WTC11 (cell line): ENCODE results near the gene ACER1. TPM values are rescaled to one million over a fixed set of nuclear protein-coding genes. Genes with fewer than 3 reads are reported as not detected.

ENCODE experiments used
- ATAC-seq: fragments of 200-7000 bp; cut with Tn5 transposase; 2 replicates; pipeline ENCODE4 v1.10.0; 2021; ENCODE audit warnings: mild to moderate bottlenecking, moderate library complexity
- CTCF ChIA-PET: fragments of 300-600 bp; sonication (Branson Sonifier 250); formaldehyde crosslinking; loops from one replicate; lab custom pipeline; 2021; ENCODE audit warnings: antibody characterized with exemption; lab: Charles Lee
- POLR2A ChIA-PET: fragments of 350-600 bp; sonication (Branson Sonifier 250); formaldehyde crosslinking; loops from one replicate; lab custom pipeline; 2021; ENCODE audit warnings: antibody characterized with exemption; lab: Charles Lee
- DNase-seq: peaks from one replicate; pipeline ENCODE4 v3.0.0; 2021; ENCODE audit warnings: low spot score
- H3K27ac Mint-ChIP-seq: 2 replicates; pipeline ENCODE4 v1.8.0; 2021; ENCODE audit warnings: mixed read lengths
- H3K27me3 Mint-ChIP-seq: 2 replicates; pipeline ENCODE4 v1.8.0; 2021; ENCODE audit warnings: low read depth, mild to moderate bottlenecking, moderate library complexity, mixed read lengths
- H3K36me3 Mint-ChIP-seq: 2 replicates; pipeline ENCODE4 v1.8.0; 2021; ENCODE audit warnings: mixed read lengths
- H3K4me1 Mint-ChIP-seq: 2 replicates; pipeline ENCODE4 v1.8.0; 2022; ENCODE audit warnings: mixed read lengths
- H3K4me3 Mint-ChIP-seq: 2 replicates; pipeline ENCODE4 v1.8.0; 2021; ENCODE audit warnings: mild to moderate bottlenecking, moderate library complexity, mixed read lengths
- H3K9me3 Mint-ChIP-seq: 2 replicates; pipeline ENCODE4 v1.8.0; 2021; ENCODE audit warnings: mixed read lengths
- CREB1 ChIP-seq: sonication (generic); formaldehyde crosslinking; IDR thresholded peaks from 2 replicates; pipeline ENCODE4 v1.8.0; 2023; ENCODE audit warnings: mild to moderate bottlenecking, missing genetic modification reagents
- ELF4 ChIP-seq: sonication (generic); formaldehyde crosslinking; IDR thresholded peaks from 2 replicates; pipeline ENCODE4 v1.8.1; 2022; ENCODE audit warnings: low read depth, mild to moderate bottlenecking, moderate library complexity, missing genetic modification reagents
- FOXJ3 ChIP-seq: sonication (generic); formaldehyde crosslinking; IDR thresholded peaks from 2 replicates; pipeline ENCODE4 v1.9.0; 2021; ENCODE audit warnings: missing genetic modification reagents, mild to moderate bottlenecking, borderline replicate concordance
- FOXK1 ChIP-seq: sonication (generic); formaldehyde crosslinking; IDR thresholded peaks from 2 replicates; pipeline ENCODE4 v1.8.0; 2022; ENCODE audit warnings: mild to moderate bottlenecking, moderate library complexity, missing genetic modification reagents
- GABPB1 ChIP-seq: sonication (generic); formaldehyde crosslinking; IDR thresholded peaks from 2 replicates; pipeline ENCODE4 v1.8.1; 2023; ENCODE audit warnings: mild to moderate bottlenecking, missing genetic modification reagents
- IRF2 ChIP-seq: sonication (generic); formaldehyde crosslinking; IDR thresholded peaks from 2 replicates; pipeline ENCODE4 v1.8.0; 2022; ENCODE audit warnings: low read depth, missing genetic modification reagents, borderline replicate concordance
- MYBL2 ChIP-seq: sonication (generic); formaldehyde crosslinking; IDR thresholded peaks from 2 replicates; pipeline ENCODE4 v1.8.1; 2023; ENCODE audit warnings: mild to moderate bottlenecking, moderate library complexity, missing genetic modification reagents
- NFE2L1 ChIP-seq: sonication (generic); formaldehyde crosslinking; IDR thresholded peaks from 2 replicates; pipeline ENCODE4 v1.8.1; 2023; ENCODE audit warnings: missing genetic modification reagents
- SOX15 ChIP-seq: fragments of 250-450 bp; sonication (Bioruptor Pico); IDR thresholded peaks from 2 replicates; pipeline ENCODE4 v1.9.0; 2021; ENCODE audit warnings: mild to moderate bottlenecking
- total RNA-seq: library from RNA; stranded (reverse); gene quantifications from 3 replicates; pipeline ENCODE4 v1.2.3, GENCODE V29; 2021
- TF ChIP-seq, protein P1 (sequence below): sonication (generic); formaldehyde crosslinking; IDR thresholded peaks from 2 replicates; pipeline ENCODE4 v1.8.0; 2023; ENCODE audit warnings: mild to moderate bottlenecking, missing genetic modification reagents
- TF ChIP-seq, protein P2 (sequence below): sonication (generic); formaldehyde crosslinking; IDR thresholded peaks from 2 replicates; pipeline ENCODE4 v1.8.1; 2022; ENCODE audit warnings: low read depth, mild to moderate bottlenecking, moderate library complexity, missing genetic modification reagents, borderline replicate concordance
- TF ChIP-seq, protein P3 (sequence below): fragments of 250-450 bp; sonication (Bioruptor Pico); IDR thresholded peaks from 2 replicates; pipeline ENCODE4 v1.9.0; 2021; ENCODE audit warnings: mild to moderate bottlenecking
- TF ChIP-seq, protein P4 (sequence below): sonication (generic); formaldehyde crosslinking; IDR thresholded peaks from 2 replicates; pipeline ENCODE4 v1.8.1; 2022; ENCODE audit warnings: mild to moderate bottlenecking, moderate library complexity, missing genetic modification reagents
- TF ChIP-seq, protein P5 (sequence below): fragments of 250-450 bp; sonication (Bioruptor Pico); IDR thresholded peaks from 2 replicates; pipeline ENCODE4 v1.9.0; 2021; ENCODE audit warnings: mild to moderate bottlenecking
- TF ChIP-seq, protein P6 (sequence below): fragments of 200-600 bp; IDR thresholded peaks from 2 replicates; pipeline ENCODE4 v1.8.0; 2022; ENCODE audit warnings: antibody characterized with exemption
- TF ChIP-seq, protein P7 (sequence below): sonication (generic); formaldehyde crosslinking; conservative IDR thresholded peaks from 2 replicates; pipeline ENCODE4 v1.8.1; 2023; ENCODE audit warnings: mild to moderate bottlenecking, low read depth, missing genetic modification reagents, moderate library complexity
- TF ChIP-seq, protein P8 (sequence below): sonication (generic); formaldehyde crosslinking; IDR thresholded peaks from 2 replicates; pipeline ENCODE4 v1.8.1; 2023; ENCODE audit warnings: mild to moderate bottlenecking, moderate library complexity, missing genetic modification reagents

The ACER1 gene
- total RNA-seq, 1 experiment from 2014 or later = not detected

DNA sequence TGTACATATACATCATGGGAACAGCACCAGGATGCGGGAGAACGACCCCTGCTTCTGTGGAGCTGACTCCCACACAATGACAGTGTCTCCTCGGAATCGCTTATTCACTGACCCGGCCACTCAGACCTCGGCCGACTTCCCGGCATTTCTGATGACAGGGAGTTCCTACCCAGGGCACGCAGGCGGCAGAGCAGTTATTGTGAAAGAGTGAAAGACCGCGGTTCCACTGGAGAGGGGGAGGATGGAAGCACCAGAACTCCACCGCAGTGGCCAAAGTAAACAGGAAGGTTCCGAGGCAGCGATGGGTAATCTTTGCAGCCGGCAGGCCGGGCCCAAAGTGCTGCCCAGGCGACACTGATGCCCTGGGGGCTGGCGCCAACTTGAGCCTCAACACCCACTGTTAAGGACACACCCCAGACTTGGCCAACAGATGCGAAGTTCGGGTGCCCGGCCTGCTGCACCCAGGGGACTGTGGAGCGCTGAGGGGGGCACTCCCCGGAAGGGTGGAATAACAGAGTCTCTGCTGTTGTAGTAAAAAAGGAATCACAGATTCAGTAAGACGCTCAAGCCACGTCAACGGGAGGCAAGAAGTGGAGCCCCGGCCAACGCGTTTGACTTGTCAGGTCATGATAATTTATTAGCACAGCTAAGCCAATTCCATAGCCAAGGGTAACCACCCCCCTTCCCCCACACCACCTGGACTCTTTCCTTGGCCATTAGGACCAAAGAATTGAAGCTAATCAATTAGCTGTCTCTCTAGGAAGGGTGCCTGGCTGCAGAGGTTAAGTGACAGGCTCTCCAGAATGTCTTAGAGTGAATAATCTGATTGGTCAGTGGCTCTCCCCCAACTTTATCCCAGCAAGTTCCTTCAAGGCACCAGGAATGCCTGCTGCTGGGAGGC lies 59.5 kb downstream of the ACER1 start:
- no peak for ATAC-seq
- Mint-ChIP-seq H3K9me3 (no peaks in the 10 kb centered on the region), H3K4me3 (no peak overlapping the region), H3K27ac (peak overlapping the region; percentile 91), H3K36me3 (peaks cover 15% of the 10 kb centered on the region), H3K27me3 (no peaks in the 10 kb centered on the region), H3K4me1 (peaks cover 77% of the 10 kb centered on the region)
- POLR2A ChIA-PET = no interaction called here
- CTCF ChIA-PET = interaction anchor here (0.8 to 1.7 kb wide), 3 partner anchors 13 to 98 kb away, joined by 3 to 7 read pairs (median 3); partner anchors contain the start of gene ALKBH7
- no peak for DNase-seq
- TF ChIP-seq, protein P1, sequence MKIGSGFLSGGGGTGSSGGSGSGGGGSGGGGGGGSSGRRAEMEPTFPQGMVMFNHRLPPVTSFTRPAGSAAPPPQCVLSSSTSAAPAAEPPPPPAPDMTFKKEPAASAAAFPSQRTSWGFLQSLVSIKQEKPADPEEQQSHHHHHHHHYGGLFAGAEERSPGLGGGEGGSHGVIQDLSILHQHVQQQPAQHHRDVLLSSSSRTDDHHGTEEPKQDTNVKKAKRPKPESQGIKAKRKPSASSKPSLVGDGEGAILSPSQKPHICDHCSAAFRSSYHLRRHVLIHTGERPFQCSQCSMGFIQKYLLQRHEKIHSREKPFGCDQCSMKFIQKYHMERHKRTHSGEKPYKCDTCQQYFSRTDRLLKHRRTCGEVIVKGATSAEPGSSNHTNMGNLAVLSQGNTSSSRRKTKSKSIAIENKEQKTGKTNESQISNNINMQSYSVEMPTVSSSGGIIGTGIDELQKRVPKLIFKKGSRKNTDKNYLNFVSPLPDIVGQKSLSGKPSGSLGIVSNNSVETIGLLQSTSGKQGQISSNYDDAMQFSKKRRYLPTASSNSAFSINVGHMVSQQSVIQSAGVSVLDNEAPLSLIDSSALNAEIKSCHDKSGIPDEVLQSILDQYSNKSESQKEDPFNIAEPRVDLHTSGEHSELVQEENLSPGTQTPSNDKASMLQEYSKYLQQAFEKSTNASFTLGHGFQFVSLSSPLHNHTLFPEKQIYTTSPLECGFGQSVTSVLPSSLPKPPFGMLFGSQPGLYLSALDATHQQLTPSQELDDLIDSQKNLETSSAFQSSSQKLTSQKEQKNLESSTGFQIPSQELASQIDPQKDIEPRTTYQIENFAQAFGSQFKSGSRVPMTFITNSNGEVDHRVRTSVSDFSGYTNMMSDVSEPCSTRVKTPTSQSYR = no peak
- no peak for TF ChIP-seq IRF2 (CRISPR knock-in tag)
- TF ChIP-seq, protein P2, sequence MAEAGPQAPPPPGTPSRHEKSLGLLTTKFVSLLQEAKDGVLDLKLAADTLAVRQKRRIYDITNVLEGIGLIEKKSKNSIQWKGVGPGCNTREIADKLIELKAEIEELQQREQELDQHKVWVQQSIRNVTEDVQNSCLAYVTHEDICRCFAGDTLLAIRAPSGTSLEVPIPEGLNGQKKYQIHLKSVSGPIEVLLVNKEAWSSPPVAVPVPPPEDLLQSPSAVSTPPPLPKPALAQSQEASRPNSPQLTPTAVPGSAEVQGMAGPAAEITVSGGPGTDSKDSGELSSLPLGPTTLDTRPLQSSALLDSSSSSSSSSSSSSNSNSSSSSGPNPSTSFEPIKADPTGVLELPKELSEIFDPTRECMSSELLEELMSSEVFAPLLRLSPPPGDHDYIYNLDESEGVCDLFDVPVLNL (CRISPR knock-in tag) = no peak
- TF ChIP-seq GABPB1 (CRISPR knock-in tag) = peak; percentile 34; the same call in 1 of the 2 replicates

DNA sequence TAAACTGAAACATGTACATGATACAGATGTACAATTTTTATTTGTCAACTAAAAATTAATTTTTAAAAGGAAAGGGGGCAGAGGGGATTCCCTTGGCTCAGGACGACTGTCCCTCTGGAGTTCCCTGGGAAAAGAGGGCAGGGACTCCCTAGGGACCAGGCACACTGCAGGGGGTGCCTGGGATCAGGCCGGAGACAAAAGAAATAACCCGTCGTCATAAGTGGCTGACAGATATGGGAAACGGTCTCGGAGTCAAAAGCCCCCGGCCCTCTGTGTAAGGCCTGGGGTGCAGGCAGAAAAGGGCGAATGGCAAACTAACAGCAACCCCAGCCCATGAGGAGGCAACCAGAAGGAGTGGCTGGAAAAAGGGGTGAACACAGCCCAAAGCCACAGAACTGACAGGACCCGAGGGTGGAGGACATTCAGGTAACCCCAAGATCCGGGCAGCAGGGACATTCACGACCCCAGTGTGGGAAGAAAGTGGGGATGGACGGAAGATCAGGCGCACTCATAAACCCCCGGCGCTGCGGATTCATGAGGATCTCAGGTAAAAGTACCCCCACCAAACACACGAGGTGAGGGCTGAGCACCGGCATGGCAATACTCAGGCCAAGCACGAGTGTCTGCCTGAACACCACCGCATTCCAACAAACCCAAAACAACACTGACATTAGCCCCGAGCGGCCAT lies 60.4 kb downstream of the ACER1 start:
- peaks cover 21% of the 10 kb centered on the region for H3K36me3 Mint-ChIP-seq
- H3K9me3 Mint-ChIP-seq = no peaks in the 10 kb centered on the region
- CTCF ChIA-PET = interaction anchor here (1.0 to 3.8 kb wide), 3 partner anchors 12 to 286 kb away, joined by 3 to 39 read pairs (median 36); no protein-coding TSS in a partner anchor
- H3K4me1 Mint-ChIP-seq = peaks cover 68% of the 10 kb centered on the region
- peak overlapping the region; percentile 98 for H3K27ac Mint-ChIP-seq
- DNase-seq (no peak), ATAC-seq (no peak)
- peak overlapping the region; percentile 19 for H3K4me3 Mint-ChIP-seq
- POLR2A ChIA-PET = no interaction called here
- no peaks in the 10 kb centered on the region for H3K27me3 Mint-ChIP-seq
- no peak for TF ChIP-seq NFE2L1 (CRISPR knock-in tag)
- no peak for TF ChIP-seq FOXJ3
- TF ChIP-seq, protein P3, sequence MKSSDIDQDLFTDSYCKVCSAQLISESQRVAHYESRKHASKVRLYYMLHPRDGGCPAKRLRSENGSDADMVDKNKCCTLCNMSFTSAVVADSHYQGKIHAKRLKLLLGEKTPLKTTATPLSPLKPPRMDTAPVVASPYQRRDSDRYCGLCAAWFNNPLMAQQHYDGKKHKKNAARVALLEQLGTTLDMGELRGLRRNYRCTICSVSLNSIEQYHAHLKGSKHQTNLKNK (CRISPR knock-in tag) = no peak
- no peak for TF ChIP-seq SOX15 (CRISPR knock-in tag)
- TF ChIP-seq, protein P4, sequence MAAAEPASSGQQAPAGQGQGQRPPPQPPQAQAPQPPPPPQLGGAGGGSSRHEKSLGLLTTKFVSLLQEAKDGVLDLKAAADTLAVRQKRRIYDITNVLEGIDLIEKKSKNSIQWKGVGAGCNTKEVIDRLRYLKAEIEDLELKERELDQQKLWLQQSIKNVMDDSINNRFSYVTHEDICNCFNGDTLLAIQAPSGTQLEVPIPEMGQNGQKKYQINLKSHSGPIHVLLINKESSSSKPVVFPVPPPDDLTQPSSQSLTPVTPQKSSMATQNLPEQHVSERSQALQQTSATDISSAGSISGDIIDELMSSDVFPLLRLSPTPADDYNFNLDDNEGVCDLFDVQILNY (CRISPR knock-in tag) = no peak
- no peak for TF ChIP-seq FOXK1 (CRISPR knock-in tag)
- no peak for TF ChIP-seq CREB1 (CRISPR knock-in tag)
- TF ChIP-seq, protein P5, sequence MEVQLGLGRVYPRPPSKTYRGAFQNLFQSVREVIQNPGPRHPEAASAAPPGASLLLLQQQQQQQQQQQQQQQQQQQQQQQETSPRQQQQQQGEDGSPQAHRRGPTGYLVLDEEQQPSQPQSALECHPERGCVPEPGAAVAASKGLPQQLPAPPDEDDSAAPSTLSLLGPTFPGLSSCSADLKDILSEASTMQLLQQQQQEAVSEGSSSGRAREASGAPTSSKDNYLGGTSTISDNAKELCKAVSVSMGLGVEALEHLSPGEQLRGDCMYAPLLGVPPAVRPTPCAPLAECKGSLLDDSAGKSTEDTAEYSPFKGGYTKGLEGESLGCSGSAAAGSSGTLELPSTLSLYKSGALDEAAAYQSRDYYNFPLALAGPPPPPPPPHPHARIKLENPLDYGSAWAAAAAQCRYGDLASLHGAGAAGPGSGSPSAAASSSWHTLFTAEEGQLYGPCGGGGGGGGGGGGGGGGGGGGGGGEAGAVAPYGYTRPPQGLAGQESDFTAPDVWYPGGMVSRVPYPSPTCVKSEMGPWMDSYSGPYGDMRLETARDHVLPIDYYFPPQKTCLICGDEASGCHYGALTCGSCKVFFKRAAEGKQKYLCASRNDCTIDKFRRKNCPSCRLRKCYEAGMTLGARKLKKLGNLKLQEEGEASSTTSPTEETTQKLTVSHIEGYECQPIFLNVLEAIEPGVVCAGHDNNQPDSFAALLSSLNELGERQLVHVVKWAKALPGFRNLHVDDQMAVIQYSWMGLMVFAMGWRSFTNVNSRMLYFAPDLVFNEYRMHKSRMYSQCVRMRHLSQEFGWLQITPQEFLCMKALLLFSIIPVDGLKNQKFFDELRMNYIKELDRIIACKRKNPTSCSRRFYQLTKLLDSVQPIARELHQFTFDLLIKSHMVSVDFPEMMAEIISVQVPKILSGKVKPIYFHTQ (CRISPR knock-in tag) = no peak
- TF ChIP-seq, protein P6, sequence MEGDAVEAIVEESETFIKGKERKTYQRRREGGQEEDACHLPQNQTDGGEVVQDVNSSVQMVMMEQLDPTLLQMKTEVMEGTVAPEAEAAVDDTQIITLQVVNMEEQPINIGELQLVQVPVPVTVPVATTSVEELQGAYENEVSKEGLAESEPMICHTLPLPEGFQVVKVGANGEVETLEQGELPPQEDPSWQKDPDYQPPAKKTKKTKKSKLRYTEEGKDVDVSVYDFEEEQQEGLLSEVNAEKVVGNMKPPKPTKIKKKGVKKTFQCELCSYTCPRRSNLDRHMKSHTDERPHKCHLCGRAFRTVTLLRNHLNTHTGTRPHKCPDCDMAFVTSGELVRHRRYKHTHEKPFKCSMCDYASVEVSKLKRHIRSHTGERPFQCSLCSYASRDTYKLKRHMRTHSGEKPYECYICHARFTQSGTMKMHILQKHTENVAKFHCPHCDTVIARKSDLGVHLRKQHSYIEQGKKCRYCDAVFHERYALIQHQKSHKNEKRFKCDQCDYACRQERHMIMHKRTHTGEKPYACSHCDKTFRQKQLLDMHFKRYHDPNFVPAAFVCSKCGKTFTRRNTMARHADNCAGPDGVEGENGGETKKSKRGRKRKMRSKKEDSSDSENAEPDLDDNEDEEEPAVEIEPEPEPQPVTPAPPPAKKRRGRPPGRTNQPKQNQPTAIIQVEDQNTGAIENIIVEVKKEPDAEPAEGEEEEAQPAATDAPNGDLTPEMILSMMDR = no peak
- TF ChIP-seq, protein P7, sequence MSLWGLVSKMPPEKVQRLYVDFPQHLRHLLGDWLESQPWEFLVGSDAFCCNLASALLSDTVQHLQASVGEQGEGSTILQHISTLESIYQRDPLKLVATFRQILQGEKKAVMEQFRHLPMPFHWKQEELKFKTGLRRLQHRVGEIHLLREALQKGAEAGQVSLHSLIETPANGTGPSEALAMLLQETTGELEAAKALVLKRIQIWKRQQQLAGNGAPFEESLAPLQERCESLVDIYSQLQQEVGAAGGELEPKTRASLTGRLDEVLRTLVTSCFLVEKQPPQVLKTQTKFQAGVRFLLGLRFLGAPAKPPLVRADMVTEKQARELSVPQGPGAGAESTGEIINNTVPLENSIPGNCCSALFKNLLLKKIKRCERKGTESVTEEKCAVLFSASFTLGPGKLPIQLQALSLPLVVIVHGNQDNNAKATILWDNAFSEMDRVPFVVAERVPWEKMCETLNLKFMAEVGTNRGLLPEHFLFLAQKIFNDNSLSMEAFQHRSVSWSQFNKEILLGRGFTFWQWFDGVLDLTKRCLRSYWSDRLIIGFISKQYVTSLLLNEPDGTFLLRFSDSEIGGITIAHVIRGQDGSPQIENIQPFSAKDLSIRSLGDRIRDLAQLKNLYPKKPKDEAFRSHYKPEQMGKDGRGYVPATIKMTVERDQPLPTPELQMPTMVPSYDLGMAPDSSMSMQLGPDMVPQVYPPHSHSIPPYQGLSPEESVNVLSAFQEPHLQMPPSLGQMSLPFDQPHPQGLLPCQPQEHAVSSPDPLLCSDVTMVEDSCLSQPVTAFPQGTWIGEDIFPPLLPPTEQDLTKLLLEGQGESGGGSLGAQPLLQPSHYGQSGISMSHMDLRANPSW (CRISPR knock-in tag) = no peak
- TF ChIP-seq, protein P8, sequence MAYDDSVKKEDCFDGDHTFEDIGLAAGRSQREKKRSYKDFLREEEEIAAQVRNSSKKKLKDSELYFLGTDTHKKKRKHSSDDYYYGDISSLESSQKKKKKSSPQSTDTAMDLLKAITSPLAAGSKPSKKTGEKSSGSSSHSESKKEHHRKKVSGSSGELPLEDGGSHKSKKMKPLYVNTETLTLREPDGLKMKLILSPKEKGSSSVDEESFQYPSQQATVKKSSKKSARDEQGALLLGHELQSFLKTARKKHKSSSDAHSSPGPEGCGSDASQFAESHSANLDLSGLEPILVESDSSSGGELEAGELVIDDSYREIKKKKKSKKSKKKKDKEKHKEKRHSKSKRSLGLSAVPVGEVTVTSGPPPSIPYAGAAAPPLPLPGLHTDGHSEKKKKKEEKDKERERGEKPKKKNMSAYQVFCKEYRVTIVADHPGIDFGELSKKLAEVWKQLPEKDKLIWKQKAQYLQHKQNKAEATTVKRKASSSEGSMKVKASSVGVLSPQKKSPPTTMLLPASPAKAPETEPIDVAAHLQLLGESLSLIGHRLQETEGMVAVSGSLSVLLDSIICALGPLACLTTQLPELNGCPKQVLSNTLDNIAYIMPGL = no peak
- no peak for TF ChIP-seq ELF4 (CRISPR knock-in tag)
- no peak for TF ChIP-seq MYBL2
